AML-193 (cell line): ENCODE results near the gene GRAP2.
"Not testable (repeated sequence)": the region's sequence is repeated elsewhere in the genome, so short reads cannot be mapped to it uniquely, and the experiment has no call there.

Source experiments
- DNase-seq, 2 experiments: peaks; one replicate each; lab custom pipeline; 2025; lab: John Stamatoyannopoulos, UW

Gene GRAP2

DNA sequence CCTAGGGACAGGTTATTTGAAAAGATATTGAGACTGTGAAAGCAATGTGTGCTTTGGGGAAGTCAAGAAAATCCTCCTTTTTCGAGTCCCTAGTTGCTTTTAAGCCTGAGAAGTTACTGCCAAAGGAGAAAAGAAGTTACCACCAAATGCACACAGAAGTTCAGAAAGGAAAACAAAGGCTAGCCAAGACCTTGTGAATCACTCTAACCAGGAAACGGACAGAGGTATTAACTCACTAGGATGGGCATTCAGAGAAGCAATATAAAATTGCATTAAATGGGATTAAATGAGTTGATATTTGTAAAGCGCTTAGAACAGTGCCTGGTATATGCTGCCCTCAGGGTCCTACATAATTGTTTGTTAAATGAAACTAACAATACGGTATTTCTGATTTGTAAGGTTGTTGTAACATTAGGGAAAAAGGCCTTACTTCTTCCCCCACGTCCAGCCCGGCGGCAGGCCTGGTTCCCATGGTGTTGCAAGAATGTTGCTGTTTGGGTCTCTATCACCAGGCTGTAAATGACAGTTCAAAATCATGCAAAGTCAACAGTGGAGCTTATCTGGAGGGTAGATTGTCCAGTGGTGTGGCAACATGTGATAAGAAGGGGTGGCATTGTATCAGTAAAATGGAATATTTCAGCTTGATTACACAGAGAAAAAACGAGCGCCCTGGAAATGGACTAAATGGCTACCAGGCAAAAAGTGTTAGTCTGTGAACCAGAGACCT is 66.4 kb downstream of the GRAP2 start:
- no peak for DNase-seq

DNA sequence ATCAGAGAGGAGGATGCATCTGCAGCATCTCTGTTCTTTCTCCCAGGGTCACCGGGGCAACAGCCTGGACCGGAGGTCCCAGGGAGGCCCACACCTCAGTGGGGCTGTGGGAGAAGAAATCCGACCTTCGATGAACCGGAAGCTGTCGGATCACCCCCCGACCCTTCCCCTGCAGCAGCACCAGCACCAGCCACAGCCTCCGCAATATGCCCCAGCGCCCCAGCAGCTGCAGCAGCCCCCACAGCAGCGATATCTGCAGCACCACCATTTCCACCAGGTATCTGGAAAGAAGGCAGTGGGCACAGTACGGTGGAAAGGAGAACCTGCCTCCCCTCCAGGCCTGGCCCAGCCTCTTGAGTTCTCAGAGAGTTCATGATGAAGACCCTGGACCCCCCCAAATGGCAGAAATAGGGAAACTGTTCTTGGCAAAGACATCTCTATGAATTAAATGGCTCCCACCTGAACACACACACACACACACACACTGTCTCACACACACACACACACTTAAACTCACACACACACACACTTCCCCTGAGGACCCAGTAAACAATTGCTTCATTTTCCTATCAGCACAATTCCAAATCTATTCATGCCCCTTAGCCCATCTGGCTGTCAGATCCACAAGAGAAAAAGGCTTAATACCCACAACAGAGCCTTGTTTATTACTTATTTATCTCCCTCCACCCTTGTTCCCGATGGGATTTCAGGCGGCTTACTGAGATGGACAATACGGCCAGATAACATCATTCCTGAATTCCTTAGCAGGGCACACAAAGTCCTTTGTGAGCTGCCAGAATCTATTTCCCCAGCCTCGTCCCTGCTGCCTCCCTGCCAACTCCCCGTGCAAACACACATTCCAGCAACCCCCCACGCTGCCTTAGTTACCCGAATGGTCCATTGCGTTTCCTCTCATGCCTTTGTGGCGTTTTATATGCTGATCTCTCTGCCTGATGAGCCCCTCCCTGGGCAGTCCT is 67.4 kb downstream of the GRAP2 start:
- no peak for DNase-seq

- no peak for DNase-seq
Measured at GRCh38 chr22:39970742-39971141, 69.9 kb downstream of the GRAP2 start.

DNA sequence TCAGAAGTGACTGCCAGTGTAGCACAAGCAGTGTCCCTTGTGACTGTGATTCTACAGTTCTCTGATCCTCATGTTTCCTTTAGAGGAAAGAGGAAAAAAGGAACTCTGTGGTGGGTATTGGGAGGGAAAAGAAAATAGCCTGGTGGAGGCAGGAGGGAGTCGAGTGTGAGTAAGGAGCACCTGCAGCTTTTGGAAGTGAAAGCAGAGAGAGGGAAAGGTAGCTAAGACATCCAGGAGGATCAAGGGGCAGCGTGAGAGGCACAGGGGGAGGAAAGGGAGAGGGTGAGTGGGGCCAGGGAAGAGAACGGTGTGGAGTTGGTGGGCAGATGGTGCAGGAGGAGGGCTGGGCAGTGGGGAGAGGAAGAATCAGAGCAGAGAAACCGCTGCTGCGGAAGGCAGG is 71.8 kb downstream of the GRAP2 start:
- DNase-seq: no peak

DNA sequence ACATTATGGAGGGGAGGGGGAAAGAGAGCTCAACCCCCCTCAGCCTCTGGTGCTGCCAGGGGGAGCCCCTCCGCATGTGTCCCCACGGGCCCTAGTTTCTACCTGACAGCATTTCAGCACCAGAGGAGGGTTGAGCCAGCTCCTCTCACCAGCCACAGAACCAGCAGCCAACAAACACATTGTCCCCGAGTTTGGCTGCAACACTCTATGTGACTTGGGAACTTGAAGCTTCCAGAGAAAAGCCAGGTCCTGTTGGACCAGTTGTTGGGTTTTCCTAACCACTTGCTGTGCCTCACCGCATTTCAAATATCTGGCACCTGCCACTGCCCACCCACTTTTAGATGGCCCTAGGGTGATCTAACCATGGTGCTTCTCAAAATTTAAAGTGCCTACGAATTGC is 72.8 kb downstream of the GRAP2 start:
- DNase-seq: no peak

DNA sequence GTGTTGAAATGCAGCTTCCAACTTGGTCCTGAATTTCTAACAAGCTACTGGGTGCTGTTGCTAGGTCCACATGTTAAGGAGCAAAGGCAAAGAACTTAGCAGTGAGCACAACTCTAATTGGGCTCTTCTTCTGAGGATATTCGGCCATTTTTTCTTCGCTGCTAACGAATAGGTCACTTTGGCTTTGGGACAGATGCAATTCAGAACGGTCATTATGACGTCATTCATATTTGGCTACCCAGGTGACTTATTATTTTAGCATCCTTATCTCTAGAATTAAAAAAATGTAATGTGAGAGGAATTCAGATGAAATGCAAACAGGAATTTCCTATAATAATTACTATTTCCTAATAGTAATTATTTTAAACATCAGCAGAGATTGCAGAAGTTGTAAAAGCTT is 73.2 kb downstream of the GRAP2 start:
- DNase-seq: no peak

- DNase-seq: no peak
Measured at GRCh38 chr22:39979048-39979447, 78.2 kb downstream of the GRAP2 start.

GRCh38 chr22:39979458-39979857 is 78.6 kb downstream of the GRAP2 start:
- no peak for DNase-seq

DNA sequence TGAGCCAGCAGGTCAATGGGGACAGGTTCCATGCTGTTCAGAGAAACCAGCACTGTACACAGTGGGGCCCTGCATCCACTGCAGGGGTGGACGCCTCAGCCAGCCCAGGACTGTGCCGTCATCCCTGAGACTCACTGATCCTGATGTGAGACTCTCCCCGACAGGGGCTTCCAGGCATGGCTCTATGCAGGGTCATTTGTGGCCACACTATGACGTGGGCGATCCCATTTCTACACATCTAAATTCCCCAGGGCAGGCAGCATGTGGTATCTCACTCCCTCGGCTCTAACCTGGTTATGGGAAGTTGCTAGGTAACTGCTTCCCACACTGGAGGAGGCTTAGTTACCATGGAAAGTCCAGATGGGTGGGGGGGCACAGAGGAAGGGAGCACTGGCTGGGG is 79.7 kb downstream of the GRAP2 start:
- no peak for DNase-seq

GRCh38 chr22:39983346-39983745 is 82.5 kb downstream of the GRAP2 start:
- no peak for DNase-seq

DNA sequence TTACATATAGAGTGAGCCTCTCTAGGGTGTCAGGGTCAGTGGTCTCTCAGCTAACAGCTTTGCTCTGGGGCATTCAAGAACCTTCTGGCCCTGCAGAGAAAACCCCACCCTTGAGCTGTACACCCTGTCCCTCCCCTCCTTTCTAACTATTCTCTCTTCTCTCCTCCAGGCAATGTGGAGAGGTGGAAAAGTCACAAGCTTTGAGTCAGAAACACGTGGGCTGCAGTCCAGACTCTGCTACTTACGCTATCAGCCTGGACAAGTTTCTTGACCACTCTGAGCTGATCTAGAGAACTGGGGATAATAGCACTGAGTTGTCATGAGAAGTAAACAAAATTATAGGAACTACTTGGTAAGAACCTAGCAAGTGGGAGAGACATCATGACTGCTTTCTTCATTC is 83.1 kb downstream of the GRAP2 start:
- DNase-seq: no peak

DNA sequence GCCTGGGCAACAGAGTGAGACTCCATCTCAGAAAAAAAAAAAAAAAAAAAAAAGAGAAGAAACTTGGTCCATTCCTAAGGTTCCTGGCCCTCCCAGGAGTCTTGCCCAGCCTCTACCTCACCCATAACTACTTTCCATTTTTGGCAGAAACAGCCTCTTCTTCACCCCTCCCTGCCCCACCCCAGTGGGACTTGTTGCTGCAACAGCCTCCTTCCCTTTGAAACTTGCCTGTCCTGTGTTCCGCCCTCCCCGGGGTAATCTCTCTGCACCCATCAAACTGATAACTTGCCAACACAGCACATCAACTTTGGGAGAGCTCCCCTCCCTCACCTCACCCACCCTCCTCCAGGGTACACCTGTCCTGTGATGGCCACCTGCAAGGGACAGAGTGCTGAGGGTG is 83.9 kb downstream of the GRAP2 start:
- no peak for DNase-seq

DNA sequence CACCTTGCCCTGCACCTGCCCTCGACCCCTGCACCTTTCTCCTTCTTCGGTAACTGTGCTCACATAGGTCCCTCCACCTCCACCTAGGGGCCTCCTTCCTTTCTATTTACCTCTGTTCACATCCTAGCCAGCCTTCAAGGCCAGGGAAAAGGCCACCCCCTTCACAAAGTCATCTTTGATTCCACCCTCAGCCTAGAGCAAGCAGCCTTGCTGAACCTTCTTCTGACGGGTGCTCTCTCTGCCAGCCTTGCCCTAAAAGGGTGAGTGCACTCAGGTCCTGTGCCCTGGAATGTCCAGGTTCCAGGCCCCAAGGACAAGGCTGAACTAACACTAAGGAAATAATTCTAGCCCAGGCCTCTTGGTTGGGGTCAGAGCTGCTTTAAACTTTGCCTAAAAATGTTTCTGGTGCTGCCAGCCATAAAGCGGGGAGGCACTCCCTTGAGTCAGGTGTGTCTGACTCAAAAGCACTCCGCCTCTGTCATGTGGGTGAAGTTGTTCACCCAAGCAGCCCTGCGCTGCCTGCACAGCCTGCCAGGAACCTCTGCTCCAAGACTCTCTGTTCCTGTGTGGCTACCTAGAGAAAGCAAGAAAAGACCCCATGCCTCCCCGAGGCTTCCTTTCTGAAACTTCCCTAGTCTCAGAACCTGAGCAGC is 84.6 kb downstream of the GRAP2 start:
- no peak for DNase-seq

GRCh38 chr22:39988386-39989114 is 87.7 kb downstream of the GRAP2 start:
- DNase-seq: no peak

GRCh38 chr22:39989633-39990032 is 88.7 kb downstream of the GRAP2 start:
- no peak for DNase-seq

GRCh38 chr22:39990686-39991085 is 89.8 kb downstream of the GRAP2 start:
- no peak for DNase-seq

GRCh38 chr22:39991159-39991860 is 90.4 kb downstream of the GRAP2 start:
- no peak for DNase-seq

DNA sequence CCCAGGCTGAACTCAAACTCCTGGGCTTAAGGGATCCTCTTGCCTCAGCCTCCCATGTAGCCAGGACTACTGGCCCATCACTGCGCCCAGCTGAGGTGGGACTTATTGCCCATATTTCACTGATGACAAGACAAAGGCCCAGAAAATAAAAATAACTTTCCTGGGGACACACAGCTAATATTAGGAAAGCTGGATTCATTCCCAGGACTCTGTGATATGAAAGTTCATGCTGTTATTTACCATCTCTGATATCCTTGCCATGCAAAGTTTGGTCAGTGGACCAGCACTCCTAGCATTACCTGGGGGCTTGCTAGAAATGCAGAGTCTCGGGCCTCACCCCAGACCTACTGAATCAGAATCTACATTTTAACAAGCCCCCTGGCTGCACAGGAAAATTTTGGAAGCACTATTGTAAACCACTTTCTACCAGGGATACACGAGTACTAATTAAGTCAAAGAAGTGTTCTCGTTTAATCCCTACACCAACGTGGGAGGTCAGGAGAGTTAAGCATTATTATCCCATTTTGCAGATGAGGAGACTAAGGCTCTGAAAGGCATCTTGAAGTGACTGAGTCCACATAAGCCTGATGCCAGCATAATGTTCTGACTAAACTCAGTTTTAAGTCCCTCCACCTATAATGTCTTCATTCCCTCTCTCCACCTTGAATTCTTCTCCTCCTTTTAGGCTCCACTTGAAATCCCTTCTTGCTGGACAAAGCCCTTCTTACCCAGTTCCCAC is 91.4 kb downstream of the GRAP2 start:
- DNase-seq: no peak

DNA sequence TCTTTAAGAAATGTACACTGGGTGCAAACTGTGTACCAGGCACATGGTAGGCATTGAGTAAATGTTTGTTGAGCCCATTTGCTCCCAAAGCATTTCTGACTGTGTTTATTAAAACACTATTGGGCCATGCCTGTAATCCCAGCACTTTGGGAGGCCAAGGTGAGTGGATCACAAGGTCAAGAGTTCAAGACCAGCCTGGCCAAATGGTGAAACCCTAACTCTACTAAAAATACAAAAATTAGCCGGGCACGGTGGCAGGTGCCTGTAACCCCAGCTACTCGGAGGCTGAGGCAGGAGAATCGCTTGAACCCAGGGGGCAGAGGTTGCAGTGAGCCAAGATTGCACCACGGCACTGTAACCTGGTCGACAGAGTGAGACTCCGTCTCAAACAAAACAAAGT is 92.0 kb downstream of the GRAP2 start:
- DNase-seq: not testable (repeated sequence)

GRCh38 chr22:39994041-39994565 is 93.2 kb downstream of the GRAP2 start:
- no peak for DNase-seq
